Keratinocyte (primary cell): ENCODE data around the gene GPR107. TPM values are rescaled to one million over a fixed set of nuclear protein-coding genes. Genes with fewer than 3 reads are reported as not detected.

Experiments used
- DNase-seq: peaks from one replicate; pipeline ENCODE4 v3.0.0-alpha.2; 2011; ENCODE audit warnings: low read depth, missing footprints, low spot score
- FAIRE-seq: peaks from 2 replicates; lab custom pipeline; 2011; peaks lifted over from hg19 to GRCh38; lab: Jason Lieb, UNC
- H2AFZ ChIP-seq: 2 replicates; pipeline ENCODE4 v1.6.0; 2012; ENCODE audit warnings: low read length, control low read depth, inconsistent platforms; ENCODE audit not compliant: control insufficient read depth
- H3K27ac ChIP-seq: 2 replicates; pipeline ENCODE4 v1.5.1; 2011; ENCODE audit warnings: low read length; ENCODE audit not compliant: control insufficient read depth, insufficient read depth
- H3K27me3 ChIP-seq: 3 replicates; pipeline ENCODE4 v1.6.0; 2011; ENCODE audit warnings: low read length; ENCODE audit not compliant: control insufficient read depth, insufficient read depth; ENCODE audit errors: extremely low read depth
- H3K36me3 ChIP-seq, 2 experiments: 2 replicates in 1 of 2; 3 replicates in 1 of 2; pipeline ENCODE4 v1.5.1; 2011; ENCODE audit warnings: low read length in 2 of 2, mild to moderate bottlenecking in 1 of 2; ENCODE audit not compliant: control insufficient read depth in 2 of 2, insufficient read depth in 2 of 2; ENCODE audit errors: extremely low read depth in 1 of 2
- H3K4me1 ChIP-seq: 3 replicates; pipeline ENCODE4 v1.5.1; 2011; ENCODE audit warnings: low read length; ENCODE audit not compliant: control insufficient read depth, insufficient read depth; ENCODE audit errors: extremely low read depth
- H3K4me2 ChIP-seq: 3 replicates; pipeline ENCODE4 v1.6.0; 2011; ENCODE audit warnings: low read depth, low read length; ENCODE audit not compliant: control insufficient read depth, insufficient read depth; ENCODE audit errors: extremely low read depth
- H3K4me3 ChIP-seq, 3 experiments: fragments of 200-600 bp in 1 of 3; sonication (generic) in 1 of 3; 2 replicates in 2 of 3; 3 replicates in 1 of 3; pipeline ENCODE4 v1.5.1; 2011 to 2016; ENCODE audit warnings: low read length in 3 of 3, mild to moderate bottlenecking in 3 of 3, control low read depth in 2 of 3, inconsistent platforms in 1 of 3, low read depth in 1 of 3, mixed read lengths in 1 of 3, mixed run types in 1 of 3, moderate library complexity in 1 of 3; ENCODE audit not compliant: control insufficient read depth in 2 of 3, insufficient read depth in 2 of 3; ENCODE audit errors: extremely low read depth in 1 of 3
- H3K79me2 ChIP-seq: 2 replicates; pipeline ENCODE4 v1.6.0; 2012; ENCODE audit warnings: low read length; ENCODE audit not compliant: control insufficient read depth, insufficient read depth
- H3K9ac ChIP-seq: 3 replicates; pipeline ENCODE4 v1.6.0; 2011; ENCODE audit warnings: low read length; ENCODE audit not compliant: control insufficient read depth, insufficient read depth; ENCODE audit errors: extremely low read depth
- H3K9me1 ChIP-seq: 3 replicates; pipeline ENCODE4 v1.6.0; 2011; ENCODE audit warnings: low read length; ENCODE audit not compliant: control insufficient read depth, insufficient read depth; ENCODE audit errors: extremely low read depth
- H3K9me3 ChIP-seq: 2 replicates; pipeline ENCODE4 v1.5.1; 2012; ENCODE audit warnings: low read depth, low read length; ENCODE audit not compliant: control insufficient read depth
- H4K20me1 ChIP-seq: 3 replicates; pipeline ENCODE4 v1.6.0; 2011; ENCODE audit warnings: low read length; ENCODE audit not compliant: control insufficient read depth, insufficient read depth; ENCODE audit errors: extremely low read depth
- EZH2 ChIP-seq: IDR thresholded peaks from one replicate; pipeline ENCODE4 v1.6.1; 2012; ENCODE audit warnings: inconsistent platforms, mild to moderate bottlenecking, low read length, moderate library complexity
- dilution Hi-C: fragments of 300-500 bp; cut with MboI; formaldehyde crosslinking; loops from one replicate; pipeline ENCODE4 v1.7.0; 2020; ENCODE audit warnings: low sequenced_read_pairs; ENCODE audit not compliant: extremely low pct_ligation_motif_present
- polyA plus RNA-seq, 5 experiments: library from polyadenylated mRNA; depleted of rRNA in 3 of 5; stranded (reverse) in 3 of 5; stranded (forward) in 1 of 5; unstranded in 1 of 5; fragments of >200 nt; gene quantifications; 1 replicate in 1 of 5; 2 replicates in 3 of 5; 3 replicates in 1 of 5; pipeline versions ENCODE4 v1.2.1 to v1.2.3, GENCODE V29; 2011 to 2012; ENCODE audit warnings: missing spikeins in 2 of 5, low read depth in 1 of 5, low replicate concordance in 1 of 5
- TF ChIP-seq, protein P1 (sequence below), 3 experiments: IDR thresholded peaks in 1 of 3; conservative IDR thresholded peaks in 1 of 3; optimal IDR thresholded peaks in 1 of 3; 2 replicates in 2 of 3; 3 replicates in 1 of 3; pipeline versions ENCODE3 to v1.5.1; 2011; ENCODE audit warnings: low read length in 3 of 3, mild to moderate bottlenecking in 3 of 3, moderate library complexity in 2 of 3, control low read depth in 1 of 3, inconsistent platforms in 1 of 3; ENCODE audit not compliant: insufficient read depth in 2 of 3; ENCODE audit errors: extremely low read depth in 1 of 3

GPR107 gene
- polyA plus RNA-seq, 1 donor (not counting 4 experiments of a cell fraction or from before 2014, with no cell fraction given): 27.3 TPM

DNA sequence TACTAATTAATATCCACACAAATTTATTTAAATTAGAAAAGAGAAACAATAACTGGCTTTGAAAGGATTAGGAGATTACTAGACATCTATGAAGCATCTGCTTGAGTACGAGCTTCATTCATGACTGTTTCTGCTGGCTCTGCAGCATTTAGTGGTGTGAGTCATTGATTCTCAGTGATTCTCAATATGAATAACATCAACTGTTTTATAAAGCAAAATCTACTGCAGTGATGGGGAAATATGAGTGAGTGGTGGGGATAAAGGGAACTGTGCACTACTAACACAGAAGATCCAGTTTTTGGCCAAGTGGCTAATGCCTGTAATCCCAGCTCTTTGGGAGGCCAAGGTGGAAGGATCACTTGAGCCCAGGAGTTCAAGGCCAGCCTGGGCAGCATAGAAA lies 19.1 kb upstream of the GPR107 start:
- Histone ChIP-seq H3K4me3 (no peak overlapping the region), H4K20me1 (no peaks in the 10 kb centered on the region), H3K36me3 (no peaks in the 10 kb centered on the region), H3K9me1 (no peaks in the 10 kb centered on the region), H3K79me2 (peaks cover 27% of the 10 kb centered on the region), H3K9me3 (no peaks in the 10 kb centered on the region), H3K9ac (no peak overlapping the region), H3K4me2 (no peak overlapping the region), H3K4me1 (peaks cover 9% of the 10 kb centered on the region), H3K27me3 (no peaks in the 10 kb centered on the region), H2AFZ (no peak overlapping the region), H3K27ac (no peak overlapping the region)
- no peak for DNase-seq
- peak; percentile 20 for FAIRE-seq
- dilution Hi-C loops: no loop called here
- TF ChIP-seq, protein P1, sequence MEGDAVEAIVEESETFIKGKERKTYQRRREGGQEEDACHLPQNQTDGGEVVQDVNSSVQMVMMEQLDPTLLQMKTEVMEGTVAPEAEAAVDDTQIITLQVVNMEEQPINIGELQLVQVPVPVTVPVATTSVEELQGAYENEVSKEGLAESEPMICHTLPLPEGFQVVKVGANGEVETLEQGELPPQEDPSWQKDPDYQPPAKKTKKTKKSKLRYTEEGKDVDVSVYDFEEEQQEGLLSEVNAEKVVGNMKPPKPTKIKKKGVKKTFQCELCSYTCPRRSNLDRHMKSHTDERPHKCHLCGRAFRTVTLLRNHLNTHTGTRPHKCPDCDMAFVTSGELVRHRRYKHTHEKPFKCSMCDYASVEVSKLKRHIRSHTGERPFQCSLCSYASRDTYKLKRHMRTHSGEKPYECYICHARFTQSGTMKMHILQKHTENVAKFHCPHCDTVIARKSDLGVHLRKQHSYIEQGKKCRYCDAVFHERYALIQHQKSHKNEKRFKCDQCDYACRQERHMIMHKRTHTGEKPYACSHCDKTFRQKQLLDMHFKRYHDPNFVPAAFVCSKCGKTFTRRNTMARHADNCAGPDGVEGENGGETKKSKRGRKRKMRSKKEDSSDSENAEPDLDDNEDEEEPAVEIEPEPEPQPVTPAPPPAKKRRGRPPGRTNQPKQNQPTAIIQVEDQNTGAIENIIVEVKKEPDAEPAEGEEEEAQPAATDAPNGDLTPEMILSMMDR (optimal IDR thresholded peaks at IDR 0.05 in 1 of 3, IDR thresholded peaks at IDR 0.05 in 1 of 3, conservative IDR thresholded peaks at IDR 0.05 in 1 of 3; ENCODE audit: extremely low read depth in 1 of 3, insufficient read depth in 2 of 3, low read length in 3 of 3): no peak
- no peak for TF ChIP-seq EZH2

DNA sequence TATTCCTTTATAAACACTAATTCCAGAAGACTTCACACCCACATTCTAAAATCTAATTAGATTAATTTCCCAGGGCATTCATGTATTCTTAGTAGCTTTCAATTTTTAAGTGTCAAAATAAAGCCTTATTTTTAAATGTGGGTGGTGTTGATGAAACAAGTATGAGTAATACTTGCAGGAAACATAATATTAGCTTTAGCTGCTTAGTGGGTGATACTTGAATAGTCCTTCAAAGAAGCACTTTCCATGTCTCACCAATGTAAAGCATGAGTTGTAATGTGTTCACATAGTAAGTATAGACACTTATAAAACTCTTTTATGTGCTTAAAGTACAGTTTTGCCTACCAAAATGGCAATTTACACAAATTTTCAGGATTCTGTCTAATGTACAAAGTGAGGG lies 17.6 kb upstream of the GPR107 start:
- FAIRE-seq (no peak), DNase-seq (no peak)
- no peak overlapping the region for H3K27ac ChIP-seq
- no peak overlapping the region for H3K9ac ChIP-seq
- H3K79me2 ChIP-seq: peaks cover 34% of the 10 kb centered on the region
- H3K9me1 ChIP-seq: no peaks in the 10 kb centered on the region
- H3K4me1 ChIP-seq: peaks cover 3% of the 10 kb centered on the region
- H3K4me2 ChIP-seq: no peak overlapping the region
- TF ChIP-seq, protein P1 (optimal IDR thresholded peaks at IDR 0.05 in 1 of 3, IDR thresholded peaks at IDR 0.05 in 1 of 3, conservative IDR thresholded peaks at IDR 0.05 in 1 of 3; ENCODE audit: extremely low read depth in 1 of 3, insufficient read depth in 2 of 3, low read length in 3 of 3): no peak
- TF ChIP-seq EZH2: no peak
- no peak overlapping the region for H3K4me3 ChIP-seq
- no peaks in the 10 kb centered on the region for H4K20me1 ChIP-seq
- no peaks in the 10 kb centered on the region for H3K36me3 ChIP-seq
- H2AFZ ChIP-seq: no peak overlapping the region
- H3K9me3 ChIP-seq: no peaks in the 10 kb centered on the region
- H3K27me3 ChIP-seq: no peaks in the 10 kb centered on the region
- dilution Hi-C loops: no loop called here
